Left ventricle myocardium superior (tissue), 1 donor: ENCODE data around the gene FOXR1. TPM values are rescaled to one million over a fixed set of nuclear protein-coding genes. Genes with fewer than 3 reads are reported as not detected.
"Not testable (repeated sequence)": the region's sequence is repeated elsewhere in the genome, so short reads cannot be mapped to it uniquely, and the experiment has no call there.

Source experiments
- ATAC-seq: fragments of 200-7000 bp; cut with Tn5 transposase; one replicate; pipeline ENCODE4 v1.9.1; 2020; ENCODE audit warnings: mild to moderate bottlenecking, moderate library complexity
- DNase-seq: peaks from one replicate; pipeline ENCODE4 v3.0.0-alpha.2; 2020
- intact Hi-C: fragments of 100-400 bp; cut with micrococcal nuclease; formaldehyde crosslinking; loops from one replicate; pipeline ENCODE4 v1.11.0; 2022
- total RNA-seq: library from RNA; stranded (reverse); fragmentation: NEBNext Ultra II Directional; extraction: Animal tissue kit (Norgen Biotek cat#: 25700); gene quantifications from one replicate; pipeline ENCODE4 v1.2.1, GENCODE V29; 2021
- donor health status: DM: no; HTN: yes; CAD: no; lungs with severe emphysema.

Gene FOXR1
- total RNA-seq, 1 donor from 2014 or later = not detected

DNA sequence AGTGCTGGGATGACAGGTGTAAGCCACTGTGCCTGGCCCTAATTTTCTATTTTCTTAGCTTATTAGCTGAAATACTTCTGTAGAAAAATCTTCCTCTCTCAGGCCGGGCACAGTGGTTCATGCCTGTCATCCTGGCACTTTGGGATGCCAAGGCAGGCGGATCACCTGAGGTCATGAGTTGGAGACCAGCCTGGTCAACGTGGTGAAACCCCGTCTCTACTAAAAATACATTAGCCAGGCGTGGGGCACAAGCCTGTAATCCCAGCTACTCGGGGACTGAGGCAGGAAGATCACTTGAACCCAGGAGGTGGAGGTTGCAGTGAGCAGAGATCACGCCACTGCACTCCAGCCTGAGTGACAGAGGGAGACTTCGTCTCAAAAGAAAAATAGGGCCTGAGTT, 12.8 kb downstream of the FOXR1 start:
- intact Hi-C loops, DNase-seq: not testable (repeated sequence)
- ATAC-seq = peak; percentile 12

DNA sequence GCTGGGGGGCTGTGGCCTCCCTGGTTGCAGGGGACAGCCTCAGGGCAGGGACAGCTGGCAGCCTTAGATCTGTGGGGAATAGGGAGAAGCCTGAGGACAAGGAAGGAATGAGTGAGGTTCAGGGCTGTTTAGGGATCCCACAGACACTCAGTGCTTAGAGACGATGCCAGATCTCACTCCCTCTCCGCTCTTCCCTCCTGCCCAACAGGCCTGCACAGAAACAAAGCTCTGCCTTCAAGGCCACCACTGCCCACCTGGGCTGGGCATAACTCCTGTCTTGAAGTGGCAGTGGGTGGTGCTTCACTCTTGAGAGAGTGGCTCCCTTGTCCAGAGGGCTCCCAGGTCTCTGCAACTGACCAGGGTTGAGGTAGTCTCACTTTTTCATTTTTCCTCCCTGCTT, 13.3 kb downstream of the FOXR1 start:
- ATAC-seq (peak; percentile 21), DNase-seq (no peak)

DNA sequence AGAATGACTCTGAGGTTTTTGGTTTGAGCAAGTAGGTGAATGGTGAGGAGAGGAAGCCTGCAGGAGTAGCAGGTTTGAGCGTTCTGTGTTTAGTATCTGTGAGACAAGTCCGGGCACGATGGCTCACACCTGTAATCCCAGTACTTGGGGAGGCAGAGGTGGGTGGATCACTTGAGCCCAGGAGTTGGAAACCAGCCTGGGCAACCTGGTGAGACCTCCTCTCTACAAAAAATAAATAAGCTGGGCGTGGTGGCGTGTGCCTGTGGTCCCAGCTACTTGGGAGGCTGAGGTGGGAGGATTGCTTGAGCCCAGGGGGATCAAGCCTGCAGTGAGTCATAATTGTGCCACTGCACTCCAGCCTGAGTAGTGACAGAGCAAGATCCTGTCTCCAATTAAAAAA, 16.7 kb downstream of the FOXR1 start:
- ATAC-seq = no peak
- intact Hi-C loops = no loop called here

More for the DNA sequence above, 13.3 kb downstream of the FOXR1 start:
- intact Hi-C loops = no loop called here

DNA sequence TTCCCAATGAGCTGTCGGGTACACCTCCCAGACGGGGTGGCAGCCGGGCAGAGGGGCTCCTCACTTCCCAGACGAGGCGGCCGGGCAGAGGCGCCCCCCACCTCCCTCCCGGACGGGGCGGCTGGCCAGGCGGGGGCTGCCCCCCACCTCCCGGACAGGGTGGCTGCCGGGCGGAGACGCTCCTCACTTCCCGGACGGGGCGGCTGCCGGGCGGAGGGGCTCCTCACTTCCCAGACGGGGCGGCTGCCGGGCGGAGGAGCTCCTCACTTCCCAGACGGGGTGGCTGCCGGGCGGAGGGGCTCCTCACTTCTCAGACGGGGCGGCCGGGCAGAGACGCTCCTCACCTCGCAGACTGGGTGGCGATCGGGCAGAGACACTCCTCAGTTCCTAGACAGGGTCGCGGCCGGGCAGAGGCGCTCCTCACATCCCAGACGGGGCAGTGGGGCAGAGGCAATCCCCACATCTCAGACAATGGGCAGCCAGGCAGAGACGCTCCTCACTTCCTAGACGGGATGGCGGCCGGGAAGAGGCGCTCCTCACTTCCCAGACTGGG, 20.0 kb downstream of the FOXR1 start:
- DNase-seq, ATAC-seq, intact Hi-C loops: not testable (repeated sequence)

More for the DNA sequence above, 16.7 kb downstream of the FOXR1 start:
- no peak for DNase-seq

DNA sequence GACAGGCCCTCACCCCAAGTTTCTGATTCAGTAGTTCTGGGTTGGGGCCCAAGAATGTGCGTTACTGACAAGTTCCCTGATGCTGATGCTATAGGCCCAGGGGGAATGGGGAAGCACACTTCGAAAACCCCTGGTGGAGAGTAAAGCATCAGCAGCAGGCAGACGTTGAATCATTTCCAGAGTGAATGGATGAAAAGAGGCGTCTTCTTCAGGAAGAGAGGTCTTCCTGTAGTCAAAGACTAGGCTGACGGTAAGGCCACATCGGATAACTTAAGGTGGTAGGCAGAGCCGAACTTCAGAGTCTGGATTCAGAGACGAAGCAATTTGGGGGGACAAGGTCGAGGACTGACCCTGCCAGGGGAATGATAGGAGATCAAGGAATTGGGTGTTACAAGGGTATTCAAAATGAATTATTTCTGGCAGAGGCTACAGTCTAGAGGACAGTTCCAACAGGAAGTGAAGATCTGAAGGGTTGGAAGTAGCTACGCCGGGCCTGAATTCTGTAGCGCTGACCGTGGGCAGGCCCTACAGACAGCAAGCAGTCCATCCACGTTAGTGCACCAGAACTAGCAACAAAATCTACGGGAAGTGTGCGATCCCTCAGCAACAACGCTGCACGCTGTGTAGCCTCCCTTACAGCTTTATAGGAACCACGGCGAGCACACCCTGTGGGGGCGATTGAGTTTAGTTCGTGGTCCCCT, 25.5 kb downstream of the FOXR1 start:
- intact Hi-C loops = no loop called here
- ATAC-seq (peak; percentile 39), DNase-seq (peak; percentile 26)

DNA sequence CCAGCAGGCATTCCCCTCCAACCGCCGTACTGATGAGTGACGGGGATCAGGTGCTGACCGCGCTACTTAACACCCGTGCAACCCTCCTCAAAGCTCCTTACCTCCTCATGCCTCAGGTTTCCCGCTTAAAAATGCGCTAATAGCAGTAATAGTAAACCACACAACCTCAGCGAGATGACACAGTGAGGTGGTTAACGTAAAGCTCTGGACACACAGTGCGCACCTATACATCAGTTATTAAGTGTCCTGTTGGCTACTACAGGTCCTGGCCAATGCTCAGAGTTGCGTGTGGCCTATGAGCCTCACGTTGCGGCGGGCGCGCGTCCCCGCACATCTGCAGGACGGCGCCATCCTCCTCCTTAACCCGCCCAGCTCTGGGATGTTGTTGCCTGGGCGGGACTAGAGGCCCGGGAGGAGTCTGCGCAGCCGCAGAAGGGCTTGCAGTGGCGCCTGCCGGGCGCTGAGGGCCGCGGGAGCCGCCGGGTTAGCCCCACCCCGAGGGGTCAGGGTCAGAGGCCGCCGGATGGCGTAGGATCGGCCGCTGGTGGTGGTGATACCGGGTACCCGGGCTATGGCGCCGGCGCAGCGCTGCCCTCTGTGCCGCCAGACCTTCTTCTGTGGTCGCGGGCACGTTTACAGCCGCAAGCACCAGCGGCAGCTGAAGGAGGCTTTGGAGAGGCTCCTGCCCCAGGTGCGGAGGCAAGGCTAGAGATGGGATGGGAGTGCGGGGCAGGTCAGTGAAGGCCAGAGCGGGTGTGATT, 26.2 kb downstream of the FOXR1 start, which contains the start of gene CENATAC:
Gene CENATAC (plus strand): TSS at position 512 of the 761 bp plus-strand sequence. CDS start 60 bp downstream, at position 572.
- DNase-seq (peak; percentile 98), ATAC-seq (peak; percentile 100)
- intact Hi-C loops = no loop called here

DNA sequence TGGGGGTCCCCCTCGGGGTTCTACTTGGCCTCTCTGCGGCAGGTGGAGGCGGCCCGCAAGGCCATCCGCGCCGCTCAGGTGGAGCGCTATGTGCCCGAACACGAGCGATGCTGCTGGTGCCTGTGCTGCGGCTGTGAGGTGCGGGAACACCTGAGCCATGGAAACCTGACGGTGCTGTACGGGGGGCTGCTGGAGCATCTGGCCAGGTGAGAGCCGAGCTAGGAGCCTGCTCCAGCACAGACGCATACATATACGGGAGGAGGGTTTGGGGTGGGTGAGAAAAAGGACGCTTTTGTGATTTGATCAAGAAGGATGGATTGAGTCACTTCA, 26.8 kb downstream of the FOXR1 start:
- DNase-seq (no peak), ATAC-seq (no peak)
- intact Hi-C loops = no loop called here

DNA sequence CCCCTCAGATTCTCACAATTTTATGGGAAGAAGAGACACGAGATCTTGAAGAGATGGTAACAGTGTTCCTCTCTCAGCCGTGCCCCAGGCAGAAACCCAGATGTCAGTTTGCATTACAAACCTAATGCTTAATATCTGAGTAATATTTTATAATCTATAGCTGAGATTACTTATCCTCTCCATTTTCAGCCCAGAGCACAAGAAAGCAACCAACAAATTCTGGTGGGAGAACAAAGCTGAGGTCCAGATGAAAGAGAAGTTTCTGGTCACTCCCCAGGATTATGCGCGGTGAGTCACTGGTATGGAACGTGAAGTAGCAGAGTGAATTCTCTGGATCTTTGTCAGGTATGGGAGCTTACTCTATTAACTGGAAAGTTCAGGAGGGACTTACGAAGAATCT, 27.3 kb downstream of the FOXR1 start:
- intact Hi-C loops = no loop called here
- no peak for ATAC-seq

DNA sequence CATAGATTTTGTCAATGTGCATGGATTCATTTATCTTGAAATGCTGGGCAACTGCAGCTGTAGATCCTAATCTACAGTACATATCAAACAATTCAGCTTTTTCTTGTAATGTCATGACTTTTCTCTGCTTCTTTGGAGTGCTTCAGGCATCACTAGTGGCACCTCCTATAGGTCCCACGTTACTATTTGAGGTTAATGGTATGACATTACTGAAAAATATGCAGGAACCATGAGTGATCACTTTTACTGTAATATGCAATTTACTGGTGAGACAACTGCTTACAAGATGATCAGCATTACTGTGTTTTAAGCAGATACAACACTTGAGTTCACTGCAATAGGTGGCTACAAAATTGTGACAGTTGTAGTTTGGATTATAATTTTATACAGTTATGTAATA, 29.3 kb downstream of the FOXR1 start:
- no peak for DNase-seq
- ATAC-seq = no peak
- intact Hi-C loops = no loop called here

More for the DNA sequence above, 27.3 kb downstream of the FOXR1 start:
- DNase-seq = no peak

DNA sequence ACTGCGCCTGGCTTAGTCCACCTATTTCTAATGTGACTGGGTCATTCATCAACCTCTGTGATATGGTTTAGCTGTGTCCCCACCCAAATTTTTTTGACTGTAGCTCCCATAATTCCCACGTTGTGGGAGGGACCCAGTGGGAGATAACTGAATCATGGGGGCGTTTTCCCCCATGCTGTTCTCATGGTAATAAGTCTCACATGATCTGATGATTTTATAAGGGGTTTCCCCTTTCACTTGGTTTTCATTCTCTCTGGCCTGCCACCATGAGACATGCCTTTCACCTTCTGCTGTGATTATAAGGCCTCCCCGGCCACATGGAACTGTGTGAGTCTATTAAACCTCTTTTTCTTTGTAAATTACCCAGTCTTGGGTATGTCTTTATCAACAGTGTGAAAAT, 35.1 kb downstream of the FOXR1 start:
- intact Hi-C loops = no loop called here
- ATAC-seq = no peak
- DNase-seq = no peak

DNA sequence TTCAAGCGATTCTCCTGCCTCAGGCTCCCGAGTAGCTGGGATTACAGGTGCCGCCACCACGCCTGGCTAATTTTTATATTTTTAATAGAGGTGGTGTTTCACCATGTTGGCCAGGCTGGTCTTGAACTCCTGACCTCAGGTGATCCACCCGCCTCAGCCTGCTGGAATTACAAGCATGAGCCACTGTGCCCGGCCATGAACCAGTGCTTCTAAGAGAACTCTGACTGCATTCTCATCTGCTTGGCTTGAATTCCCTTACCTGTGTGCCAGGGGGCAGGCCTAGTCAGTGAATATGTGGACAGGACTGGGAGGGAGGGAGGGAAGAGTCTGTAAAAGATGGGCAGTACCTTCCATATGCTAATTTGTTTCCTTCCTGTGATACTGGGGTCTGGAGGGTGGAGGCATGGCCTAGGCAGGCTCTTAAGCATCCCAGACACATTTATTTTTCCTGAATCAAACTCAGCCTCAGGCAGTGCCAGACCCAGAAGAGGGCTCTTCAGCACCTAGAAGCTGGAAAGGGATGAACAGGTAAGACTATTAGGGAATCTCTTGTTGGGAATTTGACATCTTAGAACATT, 40.0 kb downstream of the FOXR1 start:
- no peak for ATAC-seq
- no peak for DNase-seq
- intact Hi-C loops = no loop called here

DNA sequence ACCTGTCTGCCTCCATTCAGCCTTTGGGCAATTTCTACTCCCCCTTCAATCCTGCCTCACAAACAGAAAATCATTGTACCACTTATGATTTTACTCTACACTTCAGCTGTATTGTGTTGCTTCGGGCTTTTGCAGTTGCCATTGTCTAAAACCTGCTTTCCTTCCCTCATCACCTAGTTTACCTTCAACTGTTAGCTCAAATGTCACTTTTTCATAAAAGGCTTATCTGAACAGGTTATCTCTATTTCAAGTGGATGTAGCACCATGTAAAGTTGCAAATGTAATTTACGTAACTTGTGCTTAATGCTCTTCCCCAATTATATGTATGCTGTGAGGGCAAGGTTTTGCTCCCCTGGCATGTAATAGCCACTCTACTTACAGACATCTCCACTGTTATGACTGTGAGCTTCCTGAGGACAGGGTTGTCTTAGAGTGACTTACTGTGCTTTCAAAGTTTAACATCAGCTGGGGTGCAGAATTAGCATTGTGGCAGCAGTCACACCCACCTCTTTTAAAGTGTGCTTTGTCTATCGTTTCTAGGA, 41.1 kb downstream of the FOXR1 start:
- DNase-seq (no peak), ATAC-seq (no peak)
- intact Hi-C loops = no loop called here

DNA sequence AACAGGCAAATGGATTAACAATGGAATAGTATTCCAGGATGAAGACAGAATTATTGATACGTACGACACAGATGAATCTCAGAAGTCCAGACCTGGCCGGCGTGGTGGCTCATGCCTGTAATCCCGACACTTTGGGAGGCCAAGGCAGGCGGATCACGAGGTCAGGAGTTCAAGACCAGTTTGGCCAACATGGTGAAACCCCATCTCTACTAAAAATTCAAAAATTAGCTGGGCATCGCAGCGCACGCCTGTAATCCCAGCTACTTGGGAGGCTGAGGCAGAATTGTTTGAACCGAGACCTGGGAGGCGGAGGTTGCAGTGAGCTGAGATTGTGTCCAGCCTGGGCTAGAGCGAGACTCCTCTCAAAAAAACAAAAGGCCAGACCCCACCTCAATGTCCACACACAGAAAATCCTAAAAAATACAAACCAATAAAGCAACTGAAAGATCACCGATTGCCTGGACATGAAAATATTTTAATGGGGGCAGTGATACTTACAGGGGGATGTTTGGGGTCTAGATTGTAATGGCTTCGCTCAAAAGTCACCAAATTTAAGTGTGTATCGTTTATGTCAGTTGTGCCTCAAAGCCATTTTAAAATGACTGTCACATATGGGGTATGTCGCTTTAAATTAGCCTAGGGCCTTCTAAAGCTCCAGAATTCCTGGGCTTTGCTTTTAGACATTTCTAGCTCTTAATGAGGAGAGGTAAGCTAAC, 42.8 kb downstream of the FOXR1 start:
- intact Hi-C loops = no loop called here
- DNase-seq = no peak
- ATAC-seq = no peak

DNA sequence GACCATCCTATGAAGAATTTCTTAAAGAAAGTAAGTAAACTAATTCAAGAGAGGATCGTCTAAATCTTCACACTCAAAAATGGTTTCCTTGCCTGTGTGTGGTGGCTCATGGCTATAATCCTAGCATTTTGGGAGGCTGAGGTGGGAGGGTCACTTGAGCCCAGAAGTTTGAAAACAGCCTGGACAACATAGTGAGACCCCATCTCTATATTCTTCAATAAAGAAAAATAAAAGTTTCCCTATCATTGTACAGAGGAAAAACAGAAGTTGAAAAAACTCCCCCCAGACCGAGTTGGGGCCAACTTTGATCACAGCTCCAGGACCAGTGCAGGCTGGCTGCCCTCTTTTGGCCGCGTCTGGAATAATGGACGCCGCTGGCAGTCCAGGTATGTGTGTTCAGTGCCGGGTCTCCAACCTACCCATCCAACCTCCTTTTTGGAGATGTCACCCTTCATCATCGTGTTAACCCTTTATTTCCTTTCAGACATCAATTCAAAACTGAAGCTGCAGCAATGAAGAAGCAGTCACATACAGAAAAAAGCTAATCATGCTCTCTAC, 43.6 kb downstream of the FOXR1 start:
- no peak for DNase-seq
- intact Hi-C loops = no loop called here
- ATAC-seq = no peak

DNA sequence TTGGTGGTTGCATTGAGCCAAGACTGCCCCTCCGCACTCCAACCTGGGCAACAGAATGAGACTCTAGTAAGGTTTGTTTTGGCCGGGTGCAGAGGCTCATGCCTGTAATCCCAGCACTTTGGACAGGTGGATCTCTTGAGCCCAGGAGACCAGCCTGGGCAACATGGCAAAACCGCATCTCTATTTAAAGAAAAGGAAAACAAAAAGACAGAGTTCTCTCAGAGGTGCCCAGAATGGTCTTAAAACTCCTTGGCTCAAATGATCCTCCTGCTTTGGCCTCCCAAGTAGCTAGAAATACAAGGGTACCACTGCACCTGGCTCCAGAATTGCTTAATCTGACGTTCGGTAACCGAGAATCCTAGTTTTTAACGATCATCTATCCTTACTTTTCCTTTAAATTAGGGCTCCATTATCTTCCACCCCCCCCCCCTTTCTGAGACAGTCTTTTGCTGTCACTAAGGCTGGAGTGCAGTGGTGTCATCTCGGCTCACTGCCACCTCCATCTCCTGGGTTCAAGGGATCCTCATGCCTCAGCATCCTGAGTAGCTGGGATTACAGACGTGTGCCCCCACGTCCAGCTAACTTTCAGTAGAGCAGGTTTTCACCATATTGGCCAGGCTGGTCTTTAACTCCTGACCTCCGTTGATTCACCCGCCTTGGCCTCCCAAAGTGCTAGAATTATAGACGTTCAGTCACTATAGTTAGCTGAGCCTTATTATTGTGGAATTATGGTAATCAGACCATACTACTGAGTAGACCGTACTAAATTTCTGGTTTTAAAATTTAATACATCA, 44.9 kb downstream of the FOXR1 start:
- DNase-seq (no peak), ATAC-seq (no peak)
- intact Hi-C loops = no loop called here

DNA sequence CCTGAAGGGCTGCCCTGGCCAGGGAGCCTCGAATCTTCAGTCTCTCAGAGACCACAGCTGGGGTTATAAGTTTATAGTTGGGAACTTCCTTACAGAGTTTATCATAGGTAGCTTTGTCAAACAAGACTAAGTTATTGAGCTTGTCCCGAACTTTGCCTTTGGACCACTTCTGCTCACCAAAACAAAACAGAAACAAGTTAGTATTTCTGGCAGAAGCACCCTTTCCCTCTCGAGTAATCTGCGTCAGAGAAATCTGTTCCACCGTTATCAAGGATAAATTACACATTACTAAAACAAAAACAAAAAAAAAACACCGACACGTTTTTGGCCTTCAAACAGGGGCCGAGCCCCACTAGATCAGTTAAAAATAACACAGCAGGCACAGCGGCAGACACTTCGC, 45.8 kb downstream of the FOXR1 start:
- DNase-seq, intact Hi-C loops, ATAC-seq: not testable (repeated sequence)

DNA sequence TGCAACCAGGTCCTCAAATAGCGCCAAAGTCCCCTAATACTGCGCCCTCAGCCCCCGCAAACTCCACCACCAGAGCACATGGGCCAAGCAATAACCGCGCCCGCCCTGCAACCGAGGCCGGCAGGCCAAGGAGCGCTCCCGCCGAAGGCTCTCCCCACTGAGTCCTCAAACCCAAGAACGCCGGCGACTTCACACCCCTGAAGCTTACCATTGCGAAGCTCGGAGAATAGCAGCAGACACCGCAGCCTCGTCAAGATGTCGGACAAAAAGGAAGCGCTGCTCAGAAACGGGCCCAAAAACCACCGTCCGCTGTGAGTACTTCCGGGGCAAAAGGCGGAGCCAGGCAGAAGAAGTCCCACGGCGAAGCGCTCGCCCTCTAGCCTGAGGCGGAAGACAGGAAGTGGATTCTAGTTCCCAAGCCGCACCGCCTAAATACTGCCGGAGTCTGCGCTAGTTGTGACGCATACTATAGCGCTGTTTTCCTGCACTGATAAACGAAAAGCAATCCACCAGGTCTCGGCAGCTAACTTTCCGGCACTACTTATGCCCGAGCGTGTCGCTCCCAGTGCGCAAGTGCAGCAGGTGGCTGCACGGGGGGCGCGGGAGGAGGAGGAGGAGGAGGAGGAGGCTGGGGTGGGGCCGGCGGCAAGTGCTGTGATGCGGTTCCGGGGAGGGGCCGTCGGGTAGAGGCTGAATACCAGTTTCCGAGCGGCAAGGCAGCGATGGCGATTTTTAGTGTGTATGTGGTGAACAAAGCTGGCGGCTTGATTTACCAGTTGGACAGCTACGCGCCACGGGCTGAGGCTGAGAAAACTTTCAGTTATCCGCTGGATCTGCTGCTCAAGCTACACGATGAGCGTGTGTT, 46.7 kb downstream of the FOXR1 start, which contains the start of the genes RPS25 and TRAPPC4:
Gene RPS25 (minus strand): TSS at position 270 of the 865 bp plus-strand sequence. CDS start 59 bp downstream, at position 211.
Gene TRAPPC4 (plus strand): TSS at position 693 of the 865 bp plus-strand sequence. CDS start 30 bp downstream, at position 723.
- DNase-seq (peak; percentile 95), ATAC-seq (peak; percentile 96)
- intact Hi-C loops = no loop called here
